Activated CD8-positive, alpha-beta memory T cell treated with anti-CD3 and anti-CD28 coated beads for 4 hours (primary cell): Measurements from ENCODE around the gene USP50.
"Not testable (repeated sequence)": the region's sequence is repeated elsewhere in the genome, so short reads cannot be mapped to it uniquely, and the experiment has no call there.

ENCODE experiments used
- DNase-seq, 2 donors: peaks; one replicate each; pipeline ENCODE4 v3.0.0-alpha.2; 2020; ENCODE audit warnings: low read depth in 2 of 2

Gene USP50

DNA sequence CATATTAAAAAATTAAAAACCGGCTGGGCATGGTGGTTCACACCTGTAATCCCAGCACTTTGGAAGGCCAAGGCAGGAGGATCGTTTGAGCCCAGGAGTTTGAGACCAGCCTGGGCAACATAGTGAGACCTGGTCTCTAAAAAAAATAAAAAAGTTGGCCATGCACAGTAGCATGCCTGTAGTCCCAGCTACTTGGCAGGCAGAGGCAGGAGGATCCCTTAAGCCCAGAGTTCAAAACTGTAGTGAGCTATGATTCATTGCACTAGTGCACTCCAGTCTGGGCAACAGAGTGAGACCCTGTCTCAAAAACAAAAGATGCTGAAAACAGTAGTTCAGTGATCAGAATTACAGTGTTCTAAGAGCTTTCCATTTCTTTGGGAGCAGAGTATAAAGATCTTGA is 40.8 kb downstream of the USP50 start:
- DNase-seq, result not testable (repeated sequence)

- no peak for DNase-seq
Observed at GRCh38 chr15:50503144-50503543, 43.3 kb downstream of the USP50 start.

DNA sequence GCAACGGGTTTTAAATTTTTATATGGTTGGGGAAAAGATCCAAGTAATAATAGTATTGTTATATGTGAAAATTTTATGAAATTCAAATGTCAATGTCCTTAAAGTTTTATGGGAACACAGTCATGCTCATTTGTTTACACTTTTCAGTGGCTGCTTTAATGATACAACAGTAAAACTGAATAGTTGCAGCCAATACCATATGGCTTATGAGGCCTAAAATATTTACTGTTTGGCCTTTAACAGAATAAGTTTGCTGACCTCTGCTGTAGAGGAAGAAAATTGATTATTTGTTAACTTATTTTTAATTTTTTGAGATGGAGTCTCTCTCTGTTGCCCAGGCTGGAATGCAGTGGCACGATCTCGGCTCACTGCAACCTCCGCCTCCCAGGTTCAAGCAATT is 44.7 kb downstream of the USP50 start:
- no peak for DNase-seq

- DNase-seq, result no peak
Observed at GRCh38 chr15:50500352-50500751, 46.1 kb downstream of the USP50 start.

- DNase-seq, result no peak
Observed at GRCh38 chr15:50496692-50497091, 49.8 kb downstream of the USP50 start.

DNA sequence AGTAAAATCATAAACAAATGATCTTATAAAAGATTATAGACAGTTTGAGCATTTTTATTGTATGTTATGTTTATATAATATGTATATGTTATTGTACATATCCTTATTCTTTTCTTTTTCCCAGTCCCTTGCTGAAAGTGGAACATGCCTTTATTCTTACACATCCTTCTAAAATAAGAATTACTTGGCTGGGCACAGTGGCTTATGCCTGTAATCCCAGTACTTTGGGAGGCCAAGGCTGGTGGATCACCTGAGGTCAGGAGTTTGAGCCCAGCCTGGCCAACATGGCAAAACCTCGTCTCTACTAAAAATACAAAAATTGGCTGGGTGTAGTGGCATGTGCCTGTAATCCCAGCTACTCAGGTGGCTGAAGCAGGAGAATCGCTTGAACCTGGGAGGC is 51.9 kb downstream of the USP50 start:
- DNase-seq, result not testable (repeated sequence)

DNA sequence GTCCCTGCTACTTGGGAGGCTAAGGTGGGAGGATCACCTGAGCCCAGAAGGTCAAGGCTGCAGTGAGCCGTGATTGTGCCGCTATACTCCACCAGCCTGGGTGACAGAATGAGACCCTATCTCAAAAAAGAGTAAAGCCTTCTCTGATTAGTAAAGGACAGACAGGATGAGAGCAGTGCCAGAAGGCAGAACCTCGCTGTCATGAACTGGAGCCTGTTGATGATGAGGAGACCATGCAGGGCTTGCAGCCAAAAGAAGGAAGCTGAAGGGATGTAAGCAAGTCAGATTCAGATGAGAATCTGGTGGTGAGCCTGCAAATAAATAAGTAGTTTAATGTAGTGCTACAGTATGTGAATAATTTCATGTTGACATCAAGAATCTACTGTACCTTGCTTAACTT is 52.8 kb downstream of the USP50 start:
- no peak for DNase-seq

DNA sequence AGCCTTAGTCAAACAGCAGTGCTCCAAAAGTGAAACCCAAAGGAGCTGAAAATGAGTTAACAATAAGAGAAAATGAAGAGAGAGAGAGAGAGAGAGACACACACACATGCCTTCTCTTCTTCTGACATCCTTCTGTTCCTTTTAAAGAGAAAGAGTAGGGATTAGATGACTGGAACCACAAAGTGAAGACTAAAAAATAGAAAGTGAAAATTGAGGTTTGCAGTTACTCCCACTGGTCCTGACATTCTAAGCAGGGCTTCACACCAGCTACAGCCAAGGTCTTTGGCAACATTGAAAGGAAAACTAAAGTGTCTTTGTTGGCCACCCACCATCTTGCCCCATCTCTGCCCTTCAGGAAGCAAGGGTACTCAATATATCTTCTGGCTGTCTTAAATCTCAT is 59.2 kb downstream of the USP50 start:
- no peak for DNase-seq

GRCh38 chr15:50485389-50485788 is 61.1 kb downstream of the USP50 start:
- no peak for DNase-seq

DNA sequence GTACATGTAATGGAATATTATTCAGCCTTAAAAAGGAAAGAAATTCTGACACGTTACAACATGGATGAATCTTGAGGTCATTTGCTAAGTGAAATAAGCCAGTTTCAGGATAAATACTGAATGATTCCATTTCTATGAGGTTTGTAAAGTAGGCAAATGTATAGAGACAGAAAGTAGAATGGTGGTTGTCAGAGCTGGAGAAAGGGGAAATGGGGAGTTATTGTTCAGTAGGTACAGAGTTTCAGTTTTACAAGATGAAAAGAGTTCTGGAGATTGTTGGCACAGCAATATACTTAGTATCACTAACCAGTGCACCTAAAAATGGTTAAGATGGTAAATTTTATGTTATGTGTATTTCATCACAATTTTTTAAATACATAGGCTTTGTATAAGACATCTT is 61.7 kb downstream of the USP50 start:
- no peak for DNase-seq

DNA sequence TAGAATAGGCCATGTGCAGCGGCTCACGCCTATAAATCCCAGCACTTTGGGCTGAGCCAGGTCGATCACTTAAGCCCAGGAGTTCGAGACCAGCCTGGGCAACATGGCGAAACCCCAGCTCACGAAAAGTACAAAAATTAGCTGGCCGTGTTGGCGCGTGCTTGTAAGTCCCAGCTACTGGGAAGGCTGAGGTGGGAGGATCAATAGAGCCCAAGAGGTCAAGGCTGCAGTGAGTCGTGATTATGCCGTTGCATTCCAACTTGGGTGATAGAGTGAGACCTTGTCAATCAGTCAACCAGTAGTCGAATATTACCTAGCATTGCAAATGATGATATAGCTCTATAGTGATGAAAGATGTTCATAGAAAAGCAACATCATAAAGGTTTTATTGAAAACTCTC is 70.3 kb downstream of the USP50 start:
- DNase-seq, result no peak

GRCh38 chr15:50471072-50471471 is 75.4 kb downstream of the USP50 start:
- DNase-seq, result no peak

DNA sequence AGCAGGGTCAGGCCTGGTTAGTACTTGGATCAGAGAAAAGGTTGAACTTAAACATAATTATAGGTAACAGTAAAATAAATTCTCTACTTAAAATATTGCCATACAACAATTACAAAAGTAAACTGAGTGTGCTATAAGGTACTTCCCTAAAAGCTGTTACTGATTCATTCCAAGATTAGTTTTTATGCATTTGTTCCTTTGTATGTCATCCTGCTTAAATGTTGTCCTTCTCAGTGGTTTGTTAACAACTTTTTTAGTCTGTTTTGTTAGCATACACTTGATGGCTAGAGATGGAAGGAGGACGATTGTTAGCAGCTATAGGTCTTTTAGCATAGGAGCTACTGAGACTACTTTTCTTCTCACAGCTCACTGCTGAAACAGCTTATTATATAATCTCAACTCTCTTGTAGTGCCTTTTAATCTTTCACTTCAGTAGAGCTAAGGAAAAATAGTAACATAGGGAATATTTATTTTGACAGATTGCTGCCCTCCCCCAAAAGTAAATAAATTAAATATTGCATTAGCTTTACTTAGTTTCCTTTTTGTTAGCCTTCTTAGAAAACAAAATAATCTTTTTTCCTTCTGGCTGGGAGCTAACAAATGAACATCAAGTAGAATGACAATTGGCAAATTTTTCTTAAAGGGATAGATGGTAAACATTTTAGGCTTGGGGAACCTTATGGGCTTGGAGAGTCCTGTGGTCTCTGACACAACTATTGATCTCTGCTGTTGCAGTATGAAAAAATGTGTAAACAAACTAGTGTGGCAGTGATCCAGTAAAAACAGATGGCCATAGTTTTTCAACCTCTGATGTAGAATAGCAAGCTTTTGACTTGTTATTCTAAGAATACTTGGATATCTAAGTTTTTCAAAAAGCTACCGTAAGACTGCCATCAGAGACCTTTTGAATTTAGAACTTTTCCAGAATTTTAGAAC is 82.8 kb downstream of the USP50 start:
- no peak for DNase-seq

- no peak for DNase-seq
Observed at GRCh38 chr15:50458348-50459112, 87.9 kb downstream of the USP50 start.

DNA sequence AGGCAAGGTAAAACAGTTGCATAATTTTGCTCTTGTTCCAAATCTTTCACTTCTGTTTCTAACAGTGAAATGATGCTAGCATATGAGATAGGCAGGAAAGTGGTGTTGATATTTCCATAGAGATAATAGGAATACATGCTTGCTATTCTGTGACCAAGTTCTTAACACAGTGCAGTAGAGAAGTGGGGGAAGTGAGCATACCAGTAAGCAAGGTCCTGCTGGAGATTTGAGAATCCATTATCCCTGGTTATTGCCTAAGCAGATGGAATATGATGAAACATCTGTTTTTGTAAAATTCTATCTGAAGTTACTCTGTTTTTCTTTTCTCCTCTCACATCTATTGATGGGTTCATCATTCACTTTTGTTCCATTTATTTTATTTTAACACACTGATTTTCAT is 93.5 kb downstream of the USP50 start:
- no peak for DNase-seq
